ENCODE data around the gene AUP1.

DNA sequence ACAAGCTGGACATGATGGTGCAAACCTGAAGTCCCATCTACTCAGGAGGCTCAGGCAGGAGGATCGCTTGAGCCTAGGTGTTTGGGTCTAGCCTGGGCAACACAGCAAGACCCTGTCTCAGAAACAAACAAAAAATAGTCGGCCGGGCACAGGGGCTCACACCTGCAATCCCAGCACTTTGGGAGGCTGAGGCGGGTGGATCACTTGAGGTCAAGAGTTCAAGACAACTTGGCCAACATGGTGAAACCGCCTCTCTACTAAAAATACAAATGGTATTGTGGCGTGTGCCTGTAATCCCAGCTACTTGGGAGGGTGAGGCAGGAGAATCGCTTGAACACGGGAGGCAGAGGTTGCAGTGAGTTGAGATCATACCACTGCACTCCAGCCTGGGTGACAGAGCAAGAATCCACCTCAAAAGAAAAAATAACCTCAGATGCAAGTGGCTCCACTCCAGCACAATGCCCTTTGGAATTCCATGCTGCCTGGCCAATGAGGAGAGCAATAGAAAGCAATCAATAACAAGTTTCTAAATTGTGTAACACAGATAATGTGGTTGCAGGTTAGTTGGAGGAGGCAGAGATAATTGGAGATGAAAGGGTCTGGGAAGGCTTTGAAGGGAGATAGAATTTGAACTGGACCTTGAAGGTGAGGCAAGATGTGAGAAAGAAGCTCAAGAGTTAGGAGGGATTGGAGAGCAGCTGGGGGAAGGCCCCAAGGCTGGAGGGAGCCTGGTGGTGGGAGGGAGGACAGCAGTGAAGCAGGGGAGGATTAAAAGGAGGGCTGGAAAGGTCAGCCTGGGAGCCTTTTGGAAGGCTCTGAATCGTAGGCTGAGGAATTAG, 40.6 kb downstream of the AUP1 start:
- TF ChIP-seq CTCF (IDR thresholded peaks at IDR 0.05; ENCODE audit: insufficient read depth, low read length, poor library complexity, severe bottlenecking) (no peak), EZH2phosphoT487 (conservative IDR thresholded peaks at IDR 0.05; ENCODE audit: low read length) (no peak)
